ENCODE data around the gene SLC11A1.
A peak's percentile ranks its signal among the peaks of the same experiment; 100 is the strongest.

The SLC11A1 gene

DNA sequence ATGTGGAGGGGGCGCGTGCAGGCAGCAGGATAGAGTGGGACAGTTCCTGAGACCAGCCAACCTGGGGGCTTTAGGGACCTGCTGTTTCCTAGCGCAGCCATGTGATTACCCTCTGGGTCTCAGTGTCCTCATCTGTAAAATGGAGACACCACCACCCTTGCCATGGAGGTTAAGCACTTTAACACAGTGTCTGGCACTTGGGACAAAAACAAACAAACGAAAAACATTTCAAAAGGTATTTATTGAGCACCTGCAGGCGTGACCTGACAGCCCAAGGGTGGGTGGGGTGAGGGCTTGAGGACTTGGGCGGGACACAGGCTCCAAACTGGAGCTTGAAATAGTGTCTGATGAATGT is 13.0 kb downstream of the SLC11A1 start:
- DNase-seq = no peak

DNA sequence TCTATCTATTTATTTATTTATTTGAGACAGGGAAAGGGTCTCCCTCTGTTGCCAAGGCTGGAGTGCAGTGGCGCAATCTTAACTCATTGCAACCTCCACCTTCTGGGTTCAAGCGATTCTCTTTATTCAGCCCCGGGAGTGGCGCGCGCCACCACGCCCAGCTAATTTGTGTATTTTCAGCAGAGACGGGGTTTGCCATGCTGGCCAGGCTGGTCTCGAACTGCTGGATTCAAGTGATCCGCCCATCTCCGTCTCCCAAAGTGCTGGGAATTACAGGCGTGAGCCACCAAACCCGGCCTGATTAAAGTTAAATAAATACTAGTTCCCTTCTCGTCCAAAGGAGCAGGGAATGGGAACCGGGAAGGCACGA is 13.4 kb downstream of the SLC11A1 start:
- no peak for DNase-seq

DNA sequence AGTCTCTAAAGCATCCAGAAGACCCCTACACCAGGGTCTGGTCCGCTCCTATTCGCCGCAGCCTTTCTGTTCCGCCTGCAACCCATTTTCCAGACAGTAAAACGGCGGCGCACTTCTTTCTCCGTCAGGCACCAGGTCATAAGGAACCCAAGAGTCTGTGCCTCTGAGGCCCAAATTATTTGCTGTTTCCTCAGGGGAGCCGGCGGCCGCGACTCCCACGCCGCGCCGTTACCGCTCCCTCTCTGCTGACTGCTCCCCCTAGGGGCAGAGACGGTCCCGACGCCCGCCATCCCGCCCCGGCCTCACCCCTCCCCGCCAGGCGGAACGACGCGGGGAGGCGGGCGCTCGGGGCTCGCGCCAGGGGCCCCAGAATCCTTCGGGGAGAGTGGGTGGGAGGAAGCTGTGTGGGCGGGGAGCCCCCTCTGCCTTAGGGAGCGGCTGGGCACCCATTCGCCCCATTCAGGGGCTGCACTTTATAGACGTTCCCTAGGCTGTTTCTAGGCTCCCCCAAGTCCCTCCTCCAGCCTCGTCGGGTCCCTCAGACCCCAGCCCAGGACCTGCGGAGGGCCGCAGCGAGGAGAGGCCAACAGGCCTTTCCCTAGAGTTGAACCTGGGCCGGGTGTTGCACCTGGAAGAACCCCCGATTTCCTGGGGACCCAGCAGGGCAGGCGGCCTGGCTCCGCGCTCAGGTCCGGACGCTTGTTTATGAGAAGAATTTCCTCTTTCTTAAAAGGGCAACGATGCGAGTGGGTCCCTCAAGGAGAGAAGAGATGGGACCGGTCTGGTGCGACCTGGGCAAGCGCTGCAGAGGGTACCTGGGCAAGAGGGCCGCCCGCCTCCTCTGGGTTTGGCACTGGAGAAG is 14.0 kb downstream of the SLC11A1 start:
- DNase-seq = peak; percentile 87

DNA sequence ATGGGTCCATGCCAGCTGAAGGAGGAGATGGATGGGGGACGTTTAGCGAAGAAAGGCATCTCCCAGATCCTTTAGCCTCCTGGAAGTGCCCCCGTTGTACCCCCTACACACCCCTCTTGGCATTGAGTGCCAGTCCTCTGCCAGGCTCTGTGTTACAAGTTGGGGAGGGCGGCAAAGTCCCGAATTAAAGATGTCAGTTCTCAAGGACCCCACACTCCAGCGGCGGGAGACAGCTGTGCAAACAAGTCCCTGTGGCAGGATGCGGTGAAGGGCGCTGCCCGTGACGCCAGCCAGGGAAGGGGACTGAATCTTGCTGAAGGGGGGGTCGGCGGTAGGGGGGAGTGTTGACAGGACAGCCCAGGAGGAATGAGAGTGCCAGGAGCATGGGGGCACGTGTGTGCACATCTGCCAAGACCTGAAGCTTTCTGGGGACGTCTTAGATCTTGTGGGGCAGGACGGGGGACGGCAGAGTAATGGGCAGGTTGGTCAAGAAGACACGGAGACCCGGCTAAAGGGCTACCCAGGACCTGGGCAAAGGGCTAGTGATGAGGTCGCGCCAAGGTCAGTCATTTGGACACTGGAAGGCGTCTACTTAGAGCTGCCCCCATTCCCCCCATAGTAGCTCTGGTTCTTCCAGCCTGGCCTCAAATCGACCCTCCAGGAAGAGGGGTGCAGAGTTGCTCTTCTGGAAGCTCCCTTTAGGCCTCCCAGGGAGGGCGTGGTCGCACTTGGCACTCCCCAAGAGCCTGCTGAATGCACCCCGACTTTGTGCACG is 14.8 kb downstream of the SLC11A1 start:
- DNase-seq = peak; percentile 31

DNA sequence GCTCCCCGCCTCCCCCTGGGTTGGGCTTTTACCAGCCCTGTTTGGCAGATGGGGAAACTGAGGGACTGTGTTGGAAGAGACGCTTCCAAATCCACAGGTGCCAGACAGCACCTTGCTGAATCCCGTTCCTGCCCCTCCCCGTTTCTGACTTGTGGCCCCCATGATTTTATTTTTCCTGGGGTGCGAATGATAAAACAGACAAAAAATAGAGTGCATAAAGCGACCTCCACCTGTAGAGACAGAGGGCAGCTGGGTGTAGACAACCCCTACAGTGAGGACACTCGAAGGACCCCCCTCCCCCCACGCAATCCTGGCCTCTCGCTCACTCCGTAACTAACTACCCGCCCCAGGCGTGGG is 15.4 kb downstream of the SLC11A1 start:
- no peak for DNase-seq

DNA sequence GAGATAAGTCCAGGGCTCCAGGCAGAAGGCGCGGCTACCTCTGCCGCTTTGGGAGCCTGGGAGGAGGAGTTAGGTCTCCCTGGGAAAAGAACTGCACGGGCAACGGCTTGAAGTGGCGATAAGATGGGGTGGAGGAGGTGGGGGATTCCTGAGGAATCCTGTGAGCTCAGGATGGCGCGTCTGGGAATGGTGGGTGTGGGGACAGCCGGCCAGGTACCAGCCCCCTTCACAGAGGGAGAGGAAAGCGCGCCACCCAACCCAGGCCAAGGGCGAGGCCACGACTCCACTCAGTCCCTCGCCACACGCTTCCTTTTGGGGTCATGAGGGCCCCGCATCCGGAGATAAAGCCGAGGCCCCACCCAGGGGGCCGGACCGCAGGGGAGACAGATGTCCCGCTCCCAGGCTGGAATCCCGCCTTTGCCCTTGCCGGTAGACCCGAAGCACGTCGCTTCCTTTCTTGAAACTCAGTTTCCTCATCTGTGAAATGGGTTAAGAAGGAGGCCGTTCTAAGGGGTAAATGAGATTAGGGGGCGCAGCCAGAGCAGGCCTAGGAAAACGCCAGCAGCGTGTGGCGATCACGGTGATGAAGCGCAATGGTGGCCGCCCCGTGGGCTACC is 15.9 kb downstream of the SLC11A1 start:
- peak; percentile 53 for DNase-seq

DNA sequence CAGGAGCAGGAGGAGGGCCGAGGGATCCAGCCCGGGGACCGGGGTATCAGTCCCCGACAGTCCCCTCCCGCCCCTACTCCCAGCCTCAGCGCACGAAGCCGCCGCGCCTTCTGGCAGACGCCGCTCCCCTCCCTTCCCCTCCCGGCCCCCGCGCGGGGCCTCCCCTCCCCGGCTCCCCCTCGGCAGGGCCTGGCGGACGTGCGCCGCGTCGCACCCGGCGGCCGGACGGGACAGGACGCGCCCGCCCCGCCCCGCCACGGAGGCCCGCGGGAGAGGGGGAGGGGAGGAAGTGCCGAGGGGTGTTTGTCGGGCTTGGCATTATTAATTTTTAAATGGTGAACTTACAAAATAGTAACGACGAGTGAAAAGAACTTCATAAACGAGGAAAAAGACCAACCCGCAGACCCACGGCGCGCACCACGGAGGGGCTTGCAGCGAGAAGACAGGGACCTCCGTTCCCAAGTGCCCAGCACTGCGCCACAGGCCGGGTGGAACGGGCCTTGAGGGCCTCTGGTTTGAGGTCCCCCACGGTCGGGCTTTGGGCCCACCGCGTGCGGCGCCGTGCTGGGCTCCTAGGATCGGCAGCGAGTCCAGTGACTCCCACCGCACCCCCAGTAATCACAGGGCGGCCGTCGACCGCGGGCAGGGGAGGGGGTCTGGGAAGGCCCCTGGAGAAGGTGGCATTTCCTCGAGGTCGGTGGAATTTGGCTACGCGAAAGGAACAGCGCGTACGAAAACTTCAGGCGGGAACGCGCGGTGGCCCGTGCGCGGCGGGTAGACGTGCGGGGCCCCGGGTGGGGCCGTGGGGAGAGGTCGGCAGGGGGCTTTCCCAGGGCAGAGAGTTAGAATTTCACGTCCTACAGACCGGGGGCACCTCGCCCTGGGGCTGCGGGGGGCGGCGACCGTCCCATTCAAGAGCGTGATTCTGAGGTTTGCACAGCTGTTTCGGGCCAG is 16.6 kb downstream of the SLC11A1 start:
- DNase-seq = peak; percentile 65

DNA sequence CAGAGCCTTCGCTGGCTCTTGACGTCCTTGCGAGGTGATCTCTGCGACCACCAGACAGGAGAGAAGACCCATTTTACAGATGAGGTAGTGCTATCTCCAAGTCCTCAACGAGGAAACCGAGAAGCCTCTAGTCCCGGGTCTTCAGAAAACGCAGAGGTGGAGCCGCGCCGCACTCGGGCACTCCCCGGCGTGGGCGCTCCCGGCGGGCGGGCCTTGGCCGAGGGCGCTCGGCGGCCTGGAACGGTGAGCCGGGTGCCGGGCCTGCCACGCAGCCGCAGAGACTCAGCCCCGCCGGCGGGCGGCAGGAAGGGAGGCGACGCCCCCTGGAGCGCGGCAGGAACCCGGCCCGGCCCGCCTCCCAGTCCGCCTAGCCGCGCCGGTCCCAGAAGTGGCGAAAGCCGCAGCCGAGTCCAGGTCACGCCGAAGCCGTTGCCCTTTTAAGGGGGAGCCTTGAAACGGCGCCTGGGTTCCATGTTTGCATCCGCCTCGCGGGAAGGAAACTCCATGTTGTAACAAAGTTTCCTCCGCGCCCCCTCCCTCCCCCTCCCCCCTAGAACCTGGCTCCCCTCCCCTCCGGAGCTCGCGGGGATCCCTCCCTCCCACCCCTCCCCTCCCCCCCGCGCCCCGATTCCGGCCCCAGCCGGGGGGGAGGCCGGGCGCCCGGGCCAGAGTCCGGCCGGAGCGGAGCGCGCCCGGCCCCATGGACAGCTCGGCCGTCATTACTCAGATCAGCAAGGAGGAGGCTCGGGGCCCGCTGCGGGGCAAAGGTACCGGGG is 17.5 kb downstream of the SLC11A1 start, which contains the start of gene CTDSP1:
CTDSP1 (plus strand) TSS at position 478 of the 776 bp plus-strand sequence; CDS start at position 701, 223 bp downstream.
- DNase-seq = peak; percentile 90

DNA sequence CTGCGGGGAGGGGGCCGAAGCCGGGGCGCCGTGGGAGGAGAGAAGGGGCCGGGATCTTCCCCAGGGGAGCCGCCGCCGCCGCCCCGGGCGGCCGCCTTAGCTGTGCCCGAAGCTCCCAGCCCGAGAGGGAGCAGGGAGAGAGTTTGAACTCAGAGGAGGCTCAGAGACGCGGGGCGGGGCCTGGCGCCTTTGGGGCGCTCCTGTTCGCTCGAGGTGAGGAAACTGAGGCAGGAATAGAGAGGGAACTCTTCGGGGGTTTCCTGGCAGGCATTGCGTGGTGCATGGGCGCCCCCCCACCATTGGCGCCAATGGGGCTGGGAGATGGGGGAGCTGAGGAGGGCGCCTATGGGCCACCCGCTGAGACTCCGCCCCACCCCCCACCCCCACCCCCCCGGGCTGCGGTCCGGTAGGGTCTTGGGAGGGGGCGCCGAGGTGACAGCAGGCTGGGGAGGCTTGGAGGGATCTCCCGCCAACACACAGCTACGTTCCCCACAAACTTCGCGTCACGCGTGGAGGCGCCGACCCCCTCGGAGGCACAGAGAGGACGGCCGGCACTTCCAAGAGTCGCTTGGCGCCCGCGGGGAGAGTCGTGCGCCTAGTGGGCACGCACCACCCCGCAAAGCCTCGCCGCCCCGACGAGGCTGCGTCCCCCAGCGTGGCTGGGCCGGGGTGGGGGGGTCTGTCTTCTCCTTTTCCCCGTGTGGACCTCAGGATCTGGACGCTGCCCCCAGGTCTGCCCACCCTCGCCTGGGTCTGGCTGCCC is 18.3 kb downstream of the SLC11A1 start:
- no peak for DNase-seq

DNA sequence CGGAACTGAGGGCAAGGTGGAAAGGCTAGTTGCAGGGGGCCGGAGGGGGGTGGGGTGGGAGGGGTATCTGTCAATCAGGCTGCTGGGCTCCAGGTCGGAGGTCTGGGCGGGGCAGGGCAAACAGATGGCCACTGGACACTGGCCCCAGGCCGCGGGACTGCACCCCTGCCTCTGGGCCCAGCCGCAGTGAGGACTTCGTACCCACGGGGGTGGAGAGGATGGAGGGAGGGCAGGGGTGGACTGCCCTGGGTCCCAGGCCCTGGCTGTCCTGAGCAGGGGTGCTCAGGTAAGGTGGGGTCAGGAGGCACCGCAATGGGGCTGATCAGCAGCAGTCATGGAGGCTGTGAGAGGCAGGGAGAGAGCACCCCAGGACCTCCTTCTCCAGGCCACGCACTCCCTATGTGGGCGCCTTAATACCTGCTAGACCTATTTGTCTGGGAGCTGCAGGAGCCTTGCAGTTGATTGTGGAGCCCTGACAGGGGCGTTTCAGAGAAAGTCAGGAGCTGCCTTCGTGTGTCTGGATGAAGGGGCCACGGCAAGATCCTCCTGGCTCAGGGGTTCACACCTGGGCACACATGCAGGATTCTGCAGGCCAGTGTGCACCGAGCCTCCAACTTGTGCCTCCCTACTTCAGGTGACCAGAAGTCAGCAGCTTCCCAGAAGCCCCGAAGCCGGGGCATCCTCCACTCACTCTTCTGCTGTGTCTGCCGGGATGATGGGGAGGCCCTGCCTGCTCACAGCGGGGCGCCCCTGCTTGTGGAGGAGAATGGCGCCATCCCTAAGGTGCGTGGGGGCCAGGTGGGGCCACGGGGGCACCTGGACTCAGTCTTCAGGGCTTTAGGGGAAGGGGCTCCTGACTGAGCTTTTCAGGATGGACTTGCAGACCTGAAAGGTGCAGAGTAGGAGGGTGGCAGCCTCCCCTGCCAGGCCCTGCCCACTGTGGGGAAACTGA is 19.1 kb downstream of the SLC11A1 start:
- DNase-seq = no peak

DNA sequence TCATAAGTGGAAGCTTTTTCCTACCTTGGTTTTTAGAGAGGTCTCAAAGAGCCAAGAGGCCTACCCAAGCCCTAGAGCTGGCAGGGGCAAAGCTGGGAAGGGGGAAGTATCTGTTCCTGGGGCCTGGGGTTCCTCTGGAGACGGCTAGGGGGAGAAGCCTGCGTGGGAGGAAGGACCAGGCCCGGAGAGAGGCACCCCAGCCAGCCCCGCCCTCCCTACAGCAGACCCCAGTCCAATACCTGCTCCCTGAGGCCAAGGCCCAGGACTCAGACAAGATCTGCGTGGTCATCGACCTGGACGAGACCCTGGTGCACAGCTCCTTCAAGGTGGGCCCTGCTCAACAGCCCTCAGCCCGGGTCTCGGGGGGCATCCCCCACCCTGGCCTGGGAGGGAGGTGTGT is 19.8 kb downstream of the SLC11A1 start:
- no peak for DNase-seq

DNA sequence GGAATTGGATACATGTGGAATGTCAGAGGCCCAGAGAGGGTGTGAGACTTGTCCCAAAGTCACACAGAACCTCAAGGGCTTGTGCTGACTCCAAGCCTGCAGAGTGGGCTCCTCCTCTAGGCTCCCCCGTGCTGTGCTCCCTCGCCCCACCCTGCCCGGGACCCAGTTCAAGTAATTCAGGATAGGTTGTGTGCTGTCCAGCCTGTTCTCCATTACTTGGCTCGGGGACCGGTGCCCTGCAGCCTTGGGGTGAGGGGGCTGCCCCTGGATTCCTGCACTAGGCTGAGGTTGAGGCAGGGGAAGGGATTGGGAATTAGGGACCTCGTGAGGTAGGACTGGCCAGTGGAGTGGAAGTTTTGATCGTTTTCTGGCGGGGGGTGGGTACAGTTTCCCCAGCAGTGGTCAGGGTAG is 20.4 kb downstream of the SLC11A1 start:
- no peak for DNase-seq

DNA sequence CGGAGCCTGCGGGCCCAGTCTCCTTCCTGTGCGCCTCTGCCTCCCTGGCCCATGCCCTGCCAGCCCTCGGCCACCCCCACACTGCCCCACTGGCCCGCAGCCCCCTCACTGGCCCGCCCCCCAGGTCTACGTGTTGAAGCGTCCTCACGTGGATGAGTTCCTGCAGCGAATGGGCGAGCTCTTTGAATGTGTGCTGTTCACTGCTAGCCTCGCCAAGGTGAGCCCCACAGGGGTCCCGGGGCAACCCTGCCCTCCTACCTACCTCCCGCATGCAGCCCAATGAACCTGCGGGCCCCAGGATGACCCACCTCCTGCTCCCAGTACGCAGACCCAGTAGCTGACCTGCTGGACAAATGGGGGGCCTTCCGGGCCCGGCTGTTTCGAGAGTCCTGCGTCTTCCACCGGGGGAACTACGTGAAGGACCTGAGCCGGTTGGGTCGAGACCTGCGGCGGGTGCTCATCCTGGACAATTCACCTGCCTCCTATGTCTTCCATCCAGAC is 20.9 kb downstream of the SLC11A1 start:
- DNase-seq = no peak

DNA sequence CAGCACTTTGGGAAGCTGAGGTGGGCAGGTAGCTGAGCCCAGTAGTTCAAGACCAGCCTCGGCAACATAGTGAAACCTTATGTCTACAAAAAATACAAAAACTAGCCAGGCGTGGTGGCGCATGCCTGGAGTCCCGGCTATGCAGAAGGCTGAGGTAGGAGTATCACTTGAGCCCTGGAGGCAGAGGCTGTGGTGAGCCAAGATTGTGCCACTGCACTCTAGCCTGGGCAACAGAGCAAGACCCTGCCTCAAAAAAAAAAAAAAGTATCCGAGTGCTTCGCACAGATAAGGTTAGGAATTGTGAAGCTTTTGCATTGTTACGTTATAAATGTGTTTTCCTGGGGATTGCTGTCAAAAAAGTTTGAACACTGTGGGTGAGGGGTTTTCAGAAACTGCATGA is 21.7 kb downstream of the SLC11A1 start:
- DNase-seq = no peak

DNA sequence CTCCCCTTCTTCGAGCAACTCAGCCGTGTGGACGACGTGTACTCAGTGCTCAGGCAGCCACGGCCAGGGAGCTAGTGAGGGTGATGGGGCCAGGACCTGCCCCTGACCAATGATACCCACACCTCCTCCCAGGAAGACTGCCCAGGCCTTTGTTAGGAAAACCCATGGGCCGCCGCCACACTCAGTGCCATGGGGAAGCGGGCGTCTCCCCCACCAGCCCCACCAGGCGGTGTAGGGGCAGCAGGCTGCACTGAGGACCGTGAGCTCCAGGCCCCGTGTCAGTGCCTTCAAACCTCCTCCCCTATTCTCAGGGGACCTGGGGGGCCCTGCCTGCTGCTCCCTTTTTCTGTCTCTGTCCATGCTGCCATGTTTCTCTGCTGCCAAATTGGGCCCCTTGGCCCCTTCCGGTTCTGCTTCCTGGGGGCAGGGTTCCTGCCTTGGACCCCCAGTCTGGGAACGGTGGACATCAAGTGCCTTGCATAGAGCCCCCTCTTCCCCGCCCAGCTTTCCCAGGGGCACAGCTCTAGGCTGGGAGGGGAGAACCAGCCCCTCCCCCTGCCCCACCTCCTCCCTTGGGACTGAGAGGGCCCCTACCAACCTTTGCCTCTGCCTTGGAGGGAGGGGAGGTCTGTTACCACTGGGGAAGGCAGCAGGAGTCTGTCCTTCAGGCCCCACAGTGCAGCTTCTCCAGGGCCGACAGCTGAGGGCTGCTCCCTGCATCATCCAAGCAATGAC is 22.4 kb downstream of the SLC11A1 start:
- no peak for DNase-seq

DNA sequence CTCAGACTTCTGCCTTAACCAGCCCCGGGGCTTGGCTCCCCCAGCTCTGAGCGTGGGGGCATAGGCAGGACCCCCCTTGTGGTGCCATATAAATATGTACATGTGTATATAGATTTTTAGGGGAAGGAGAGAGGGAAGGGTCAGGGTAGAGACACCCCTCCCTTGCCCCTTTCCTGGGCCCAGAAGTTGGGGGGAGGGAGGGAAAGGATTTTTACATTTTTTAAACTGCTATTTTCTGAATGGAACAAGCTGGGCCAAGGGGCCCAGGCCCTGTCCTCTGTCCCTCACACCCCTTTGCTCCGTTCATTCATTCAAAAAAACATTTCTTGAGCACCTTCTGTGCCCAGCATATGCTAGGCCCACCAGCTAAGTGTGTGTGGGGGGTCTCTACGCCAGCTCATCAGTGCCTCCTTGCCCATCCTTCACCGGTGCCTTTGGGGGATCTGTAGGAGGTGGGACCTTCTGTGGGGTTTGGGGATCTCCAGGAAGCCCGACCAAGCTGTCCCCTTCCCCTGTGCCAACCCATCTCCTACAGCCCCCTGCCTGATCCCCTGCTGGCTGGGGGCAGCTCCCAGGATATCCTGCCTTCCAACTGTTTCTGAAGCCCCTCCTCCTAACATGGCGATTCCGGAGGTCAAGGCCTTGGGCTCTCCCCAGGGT is 23.1 kb downstream of the SLC11A1 start:
- no peak for DNase-seq

DNA sequence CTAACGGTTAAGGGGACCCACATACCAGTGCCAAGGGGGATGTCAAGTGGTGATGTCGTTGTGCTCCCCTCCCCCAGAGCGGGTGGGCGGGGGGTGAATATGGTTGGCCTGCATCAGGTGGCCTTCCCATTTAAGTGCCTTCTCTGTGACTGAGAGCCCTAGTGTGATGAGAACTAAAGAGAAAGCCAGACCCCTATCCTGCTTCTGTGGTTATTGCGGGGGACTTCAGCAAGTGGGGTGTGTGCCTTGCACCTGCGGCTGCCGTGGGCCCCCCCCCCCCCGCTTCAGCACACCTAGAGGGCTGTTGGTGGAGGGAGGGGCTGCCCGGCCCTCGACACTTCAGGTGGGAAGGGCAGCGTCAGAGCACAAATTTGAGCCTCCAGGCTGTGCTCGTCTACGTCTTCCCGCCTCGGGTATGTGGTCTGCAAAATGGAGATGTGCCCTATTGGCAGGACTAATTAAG is 23.7 kb downstream of the SLC11A1 start:
- DNase-seq = no peak

Measured in amniotic stem cell (primary cell).